Mammary epithelial cell (primary cell): Measurements from ENCODE around the gene TTLL11.

ENCODE experiments used
- EZH2 ChIP-seq: IDR thresholded peaks from 2 replicates; pipeline ENCODE4 v1.6.1; 2012; ENCODE audit warnings: low read length, inconsistent platforms, borderline replicate concordance
- TF ChIP-seq, protein P1 (sequence below), 2 donors: IDR thresholded peaks in 1 of 2; conservative IDR thresholded peaks in 1 of 2; 2 replicates each; pipeline ENCODE4 v1.5.1; 2011 to 2012; ENCODE audit warnings: inconsistent platforms in 2 of 2, low read length in 2 of 2, mild to moderate bottlenecking in 2 of 2, control low read depth in 1 of 2, low read depth in 1 of 2; ENCODE audit not compliant: insufficient read depth in 1 of 2; ENCODE audit errors: extremely low read depth in 1 of 2

DNA sequence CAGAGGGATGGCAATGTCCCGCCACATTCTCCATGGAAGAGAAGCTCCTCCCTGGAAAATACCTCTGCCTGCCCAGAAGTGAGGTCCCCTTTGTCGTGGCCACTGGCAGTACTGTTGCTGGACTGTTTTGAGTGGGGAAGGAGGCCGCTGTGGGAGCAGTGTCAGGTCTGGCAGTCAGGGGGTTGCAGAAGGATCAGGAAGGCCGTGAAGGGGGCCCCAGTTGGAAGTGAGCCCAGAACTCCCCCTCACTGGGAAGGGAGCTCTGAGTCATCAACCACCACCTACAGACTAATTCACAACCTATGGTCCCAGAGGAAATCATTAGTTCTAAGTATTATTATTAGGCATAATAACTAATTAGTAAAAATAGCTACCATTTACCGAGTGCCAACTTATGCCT is 200.4 kb downstream of the TTLL11 start:
- TF ChIP-seq, protein P1, sequence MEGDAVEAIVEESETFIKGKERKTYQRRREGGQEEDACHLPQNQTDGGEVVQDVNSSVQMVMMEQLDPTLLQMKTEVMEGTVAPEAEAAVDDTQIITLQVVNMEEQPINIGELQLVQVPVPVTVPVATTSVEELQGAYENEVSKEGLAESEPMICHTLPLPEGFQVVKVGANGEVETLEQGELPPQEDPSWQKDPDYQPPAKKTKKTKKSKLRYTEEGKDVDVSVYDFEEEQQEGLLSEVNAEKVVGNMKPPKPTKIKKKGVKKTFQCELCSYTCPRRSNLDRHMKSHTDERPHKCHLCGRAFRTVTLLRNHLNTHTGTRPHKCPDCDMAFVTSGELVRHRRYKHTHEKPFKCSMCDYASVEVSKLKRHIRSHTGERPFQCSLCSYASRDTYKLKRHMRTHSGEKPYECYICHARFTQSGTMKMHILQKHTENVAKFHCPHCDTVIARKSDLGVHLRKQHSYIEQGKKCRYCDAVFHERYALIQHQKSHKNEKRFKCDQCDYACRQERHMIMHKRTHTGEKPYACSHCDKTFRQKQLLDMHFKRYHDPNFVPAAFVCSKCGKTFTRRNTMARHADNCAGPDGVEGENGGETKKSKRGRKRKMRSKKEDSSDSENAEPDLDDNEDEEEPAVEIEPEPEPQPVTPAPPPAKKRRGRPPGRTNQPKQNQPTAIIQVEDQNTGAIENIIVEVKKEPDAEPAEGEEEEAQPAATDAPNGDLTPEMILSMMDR (conservative IDR thresholded peaks at IDR 0.05 in 1 of 2, IDR thresholded peaks at IDR 0.05 in 1 of 2; ENCODE audit: extremely low read depth in 1 of 2, insufficient read depth in 1 of 2, low read depth in 1 of 2, low read length in 2 of 2) = no peak
- no peak for TF ChIP-seq EZH2
